IPS-18a (cell line): Measurements from ENCODE around the gene DPP6.

ENCODE experiments used
- H3K27ac ChIP-seq: one replicate; pipeline ENCODE4 v1.5.1; 2013; ENCODE audit warnings: low read length
- H3K27me3 ChIP-seq: one replicate; pipeline ENCODE4 v1.6.1; 2013; ENCODE audit warnings: mild to moderate bottlenecking, low read length; ENCODE audit not compliant: control insufficient read depth, insufficient read depth
- H3K36me3 ChIP-seq: one replicate; pipeline ENCODE4 v1.6.1; 2013; ENCODE audit warnings: low read depth, low read length; ENCODE audit not compliant: control insufficient read depth
- H3K4me1 ChIP-seq: one replicate; pipeline ENCODE4 v1.6.1; 2013; ENCODE audit warnings: low read depth, low read length; ENCODE audit not compliant: control insufficient read depth
- H3K4me3 ChIP-seq: one replicate; pipeline ENCODE4 v1.5.1; 2013; ENCODE audit warnings: low read length
- H3K9ac ChIP-seq: one replicate; pipeline ENCODE4 v1.6.1; 2013; ENCODE audit warnings: mild to moderate bottlenecking, low read length, moderate library complexity
- H3K9me3 ChIP-seq: one replicate; pipeline ENCODE4 v1.6.1; 2013; ENCODE audit warnings: low read depth, low read length; ENCODE audit not compliant: control insufficient read depth

The DPP6 gene

DNA sequence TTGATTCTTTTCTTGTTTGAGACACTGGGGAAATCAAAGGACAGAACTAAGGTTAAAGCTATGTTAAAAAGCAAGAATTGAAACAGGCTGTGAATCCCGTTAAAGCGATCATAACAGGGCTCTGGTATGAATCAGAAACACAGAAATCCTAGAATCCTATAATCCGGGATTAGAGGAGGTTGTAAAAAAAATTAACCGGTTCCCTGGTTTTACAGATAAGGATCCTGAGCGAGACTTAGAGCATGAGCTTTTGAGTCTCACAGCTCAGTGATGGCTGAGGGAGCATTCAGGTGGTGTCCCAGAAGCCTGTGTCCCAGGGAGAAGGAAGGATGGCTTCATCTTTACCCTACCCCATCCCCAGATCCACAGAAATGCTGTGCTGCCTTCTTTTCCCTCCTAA is 489.4 kb downstream of the DPP6 start:
- Histone ChIP-seq H3K4me3 (no peak overlapping the region), H3K4me1 (no peaks in the 10 kb centered on the region), H3K36me3 (no peaks in the 10 kb centered on the region), H3K9me3 (no peaks in the 10 kb centered on the region), H3K27ac (no peak overlapping the region), H3K9ac (no peak overlapping the region), H3K27me3 (no peaks in the 10 kb centered on the region)

- Histone ChIP-seq H3K4me3 (no peak overlapping the region), H3K4me1 (peaks cover 4% of the 10 kb centered on the region), H3K36me3 (no peaks in the 10 kb centered on the region), H3K9me3 (no peaks in the 10 kb centered on the region), H3K27ac (no peak overlapping the region), H3K9ac (no peak overlapping the region), H3K27me3 (no peaks in the 10 kb centered on the region)
These were observed 494.9 kb downstream of the DPP6 start for GRCh38 chr7:154546946-154547587.

DNA sequence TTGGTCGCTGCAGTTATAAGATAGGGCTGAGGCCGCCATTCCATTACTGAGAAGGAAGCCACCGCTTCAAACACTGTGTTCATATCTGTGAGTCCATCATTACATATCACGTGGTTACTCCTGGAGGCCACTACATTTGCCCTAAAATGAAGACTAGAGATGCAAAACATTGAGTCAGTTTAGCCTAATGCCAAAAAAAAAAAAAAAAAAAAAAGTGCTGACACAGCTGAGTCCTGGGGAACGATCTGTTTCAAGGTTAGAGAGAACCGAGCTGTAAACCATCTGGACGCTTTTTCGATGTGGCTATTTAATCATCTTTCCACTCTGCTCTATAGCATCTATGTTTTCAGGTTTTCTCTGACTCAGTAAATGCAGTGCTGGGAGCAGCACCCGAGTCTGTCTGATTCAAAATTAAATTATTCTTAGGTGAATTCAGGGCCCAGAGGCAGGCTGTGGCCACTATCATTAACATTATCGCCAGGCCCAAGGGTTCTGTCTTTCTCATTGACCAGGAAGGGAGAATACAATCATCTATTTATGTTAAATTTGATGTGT is 501.6 kb downstream of the DPP6 start:
- Histone ChIP-seq H3K4me3 (no peak overlapping the region), H3K27ac (no peak overlapping the region), H3K36me3 (no peaks in the 10 kb centered on the region), H3K9ac (no peak overlapping the region), H3K27me3 (no peaks in the 10 kb centered on the region), H3K9me3 (no peaks in the 10 kb centered on the region), H3K4me1 (peaks cover 4% of the 10 kb centered on the region)

DNA sequence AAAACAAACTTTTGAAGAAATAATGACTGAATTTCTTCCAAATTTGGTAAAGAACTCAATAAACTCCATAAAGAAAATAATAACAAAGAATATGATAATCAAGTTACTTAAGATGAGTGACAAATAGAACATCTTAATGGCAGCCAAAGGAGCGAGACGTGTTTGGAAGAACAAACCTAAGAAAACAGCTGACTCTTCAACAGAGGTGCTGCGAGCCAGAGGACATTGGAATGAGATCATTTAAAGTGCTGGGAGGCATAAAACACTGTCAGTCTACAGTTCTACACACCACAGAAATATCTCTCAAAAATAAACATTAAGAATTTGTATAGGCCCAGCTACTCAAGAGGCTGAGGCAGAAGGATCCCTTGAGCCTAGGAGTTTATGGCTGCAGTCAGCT is 507.3 kb downstream of the DPP6 start:
- no peaks in the 10 kb centered on the region for H3K4me1 ChIP-seq
- no peak overlapping the region for H3K4me3 ChIP-seq
- H3K27ac ChIP-seq = no peak overlapping the region
- H3K36me3 ChIP-seq = no peaks in the 10 kb centered on the region
- H3K9me3 ChIP-seq = no peaks in the 10 kb centered on the region
- H3K9ac ChIP-seq = no peak overlapping the region
- H3K27me3 ChIP-seq = no peaks in the 10 kb centered on the region

- no peaks in the 10 kb centered on the region for H3K27me3 ChIP-seq
- H3K9me3 ChIP-seq = no peaks in the 10 kb centered on the region
- no peaks in the 10 kb centered on the region for H3K36me3 ChIP-seq
- no peak overlapping the region for H3K27ac ChIP-seq
- no peak overlapping the region for H3K9ac ChIP-seq
- H3K4me1 ChIP-seq = no peaks in the 10 kb centered on the region
- H3K4me3 ChIP-seq = no peak overlapping the region
These were observed 512.5 kb downstream of the DPP6 start for GRCh38 chr7:154564676-154565075.

GRCh38 chr7:154566877-154567276 is 514.7 kb downstream of the DPP6 start:
- H3K36me3 ChIP-seq = no peaks in the 10 kb centered on the region
- H3K4me3 ChIP-seq = no peak overlapping the region
- no peaks in the 10 kb centered on the region for H3K27me3 ChIP-seq
- H3K27ac ChIP-seq = no peak overlapping the region
- no peak overlapping the region for H3K9ac ChIP-seq
- H3K4me1 ChIP-seq = no peaks in the 10 kb centered on the region
- no peaks in the 10 kb centered on the region for H3K9me3 ChIP-seq

GRCh38 chr7:154568346-154568745 is 516.1 kb downstream of the DPP6 start:
- Histone ChIP-seq H3K27me3 (no peaks in the 10 kb centered on the region), H3K27ac (no peak overlapping the region), H3K9me3 (no peaks in the 10 kb centered on the region), H3K36me3 (no peaks in the 10 kb centered on the region), H3K4me1 (no peaks in the 10 kb centered on the region), H3K4me3 (no peak overlapping the region), H3K9ac (no peak overlapping the region)

DNA sequence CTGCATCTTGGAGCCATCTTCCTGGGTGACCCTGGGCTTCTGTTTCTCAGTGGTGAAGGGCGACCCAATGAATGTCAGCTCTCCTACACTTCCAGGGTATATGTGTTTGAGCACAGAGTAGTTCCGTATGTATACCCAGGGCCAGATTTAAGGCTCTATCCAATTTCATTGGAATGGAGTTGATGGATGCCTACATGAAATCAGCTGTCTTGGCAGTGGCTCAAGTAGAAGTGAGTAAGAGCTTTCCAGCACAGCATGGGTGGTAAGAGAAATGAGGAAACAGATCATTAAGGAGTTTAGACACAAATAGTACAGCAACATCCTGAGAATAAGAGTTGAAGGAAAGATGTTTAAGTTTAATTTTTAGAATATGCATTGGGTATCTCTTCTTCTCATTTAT is 517.7 kb downstream of the DPP6 start:
- Histone ChIP-seq H3K4me1 (no peaks in the 10 kb centered on the region), H3K9ac (no peak overlapping the region), H3K4me3 (no peak overlapping the region), H3K27ac (no peak overlapping the region), H3K9me3 (no peaks in the 10 kb centered on the region), H3K36me3 (no peaks in the 10 kb centered on the region), H3K27me3 (no peaks in the 10 kb centered on the region)

DNA sequence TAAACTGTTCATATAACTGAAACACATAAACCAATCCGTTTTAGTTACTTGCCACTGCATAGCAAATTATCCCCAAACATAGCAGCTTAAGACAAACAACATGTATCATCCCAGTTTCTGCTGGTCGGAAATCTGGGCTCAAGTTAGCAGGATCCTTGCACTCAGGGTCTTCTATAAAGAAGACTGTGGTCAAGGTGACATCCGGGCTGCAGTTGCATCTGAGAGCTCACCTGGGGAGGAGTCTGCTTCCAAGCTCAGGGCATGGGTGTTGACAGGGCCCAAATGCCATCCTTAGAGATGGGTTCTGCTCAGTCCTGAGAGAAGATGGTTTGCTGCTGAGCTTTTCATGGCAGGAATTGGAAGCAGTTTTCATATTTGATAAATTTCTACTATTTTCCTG is 519.6 kb downstream of the DPP6 start:
- Histone ChIP-seq H3K9me3 (no peaks in the 10 kb centered on the region), H3K4me3 (no peak overlapping the region), H3K27me3 (no peaks in the 10 kb centered on the region), H3K27ac (no peak overlapping the region), H3K4me1 (no peaks in the 10 kb centered on the region), H3K9ac (no peak overlapping the region), H3K36me3 (no peaks in the 10 kb centered on the region)

DNA sequence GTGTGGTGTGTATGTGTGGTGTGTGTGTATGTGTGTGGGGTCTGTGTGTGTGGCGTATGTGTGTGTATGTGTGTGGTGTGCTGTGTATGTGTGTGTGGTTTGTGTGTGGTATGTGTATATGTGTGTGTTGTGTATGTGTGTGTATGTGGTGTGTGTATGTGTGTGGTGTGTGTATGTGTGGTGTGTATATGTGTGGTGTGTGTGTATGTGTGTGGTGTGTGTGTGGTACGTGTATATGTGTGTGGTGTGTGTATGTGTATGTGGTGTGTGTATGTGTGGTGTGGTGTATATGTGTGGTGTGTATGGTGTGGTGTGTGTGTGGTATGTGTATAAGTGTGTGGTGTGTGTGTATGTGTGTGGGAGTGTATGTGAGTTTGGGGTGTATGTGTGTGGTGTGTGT is 522.0 kb downstream of the DPP6 start:
- Histone ChIP-seq H3K9me3 (no peaks in the 10 kb centered on the region), H3K9ac (no peak overlapping the region), H3K27ac (no peak overlapping the region), H3K36me3 (no peaks in the 10 kb centered on the region), H3K27me3 (no peaks in the 10 kb centered on the region), H3K4me1 (no peaks in the 10 kb centered on the region), H3K4me3 (no peak overlapping the region)

DNA sequence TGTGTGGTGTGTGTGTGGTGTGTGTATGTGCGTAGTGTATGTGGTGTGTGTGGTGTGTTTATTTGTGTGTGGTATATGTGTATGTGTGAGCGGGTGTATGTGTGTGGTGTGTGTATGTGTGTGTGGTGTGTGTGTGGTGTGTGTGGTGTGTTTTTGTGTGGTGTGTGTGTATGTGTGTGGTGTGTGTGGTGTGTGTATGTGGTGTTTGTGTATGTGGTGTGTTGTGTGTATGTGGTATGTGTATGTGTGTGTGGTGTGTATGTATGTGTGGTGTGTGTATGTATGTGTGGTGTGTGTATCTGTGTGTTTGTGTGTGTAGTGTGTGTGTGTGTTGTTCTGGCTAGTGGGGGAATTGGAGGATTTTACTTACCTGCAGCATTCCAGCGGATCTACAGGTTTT is 523.3 kb downstream of the DPP6 start:
- Histone ChIP-seq H3K9me3 (no peaks in the 10 kb centered on the region), H3K4me1 (no peaks in the 10 kb centered on the region), H3K4me3 (no peak overlapping the region), H3K27me3 (no peaks in the 10 kb centered on the region), H3K9ac (no peak overlapping the region), H3K36me3 (no peaks in the 10 kb centered on the region), H3K27ac (no peak overlapping the region)

GRCh38 chr7:154576604-154577003 is 524.4 kb downstream of the DPP6 start:
- H3K27ac ChIP-seq = no peak overlapping the region
- H3K27me3 ChIP-seq = no peaks in the 10 kb centered on the region
- H3K9ac ChIP-seq = no peak overlapping the region
- H3K9me3 ChIP-seq = no peaks in the 10 kb centered on the region
- H3K36me3 ChIP-seq = no peaks in the 10 kb centered on the region
- H3K4me1 ChIP-seq = no peaks in the 10 kb centered on the region
- no peak overlapping the region for H3K4me3 ChIP-seq
